Measurements from ENCODE around the gene FAM32A. TPM values are rescaled to one million over a fixed set of nuclear protein-coding genes. Genes with fewer than 3 reads are reported as not detected.
A peak's percentile ranks its signal among the peaks of the same experiment; 100 is the strongest.

The FAM32A gene
- total RNA-seq, 1 donor from 2014 or later = 38.8 TPM

GRCh38 chr19:16233836-16234551 lies 48.8 kb downstream of the FAM32A start:
- DNase-seq (no peak), ATAC-seq (no peak)
- intact Hi-C loops (cut with micrococcal nuclease) = no loop called here

DNA sequence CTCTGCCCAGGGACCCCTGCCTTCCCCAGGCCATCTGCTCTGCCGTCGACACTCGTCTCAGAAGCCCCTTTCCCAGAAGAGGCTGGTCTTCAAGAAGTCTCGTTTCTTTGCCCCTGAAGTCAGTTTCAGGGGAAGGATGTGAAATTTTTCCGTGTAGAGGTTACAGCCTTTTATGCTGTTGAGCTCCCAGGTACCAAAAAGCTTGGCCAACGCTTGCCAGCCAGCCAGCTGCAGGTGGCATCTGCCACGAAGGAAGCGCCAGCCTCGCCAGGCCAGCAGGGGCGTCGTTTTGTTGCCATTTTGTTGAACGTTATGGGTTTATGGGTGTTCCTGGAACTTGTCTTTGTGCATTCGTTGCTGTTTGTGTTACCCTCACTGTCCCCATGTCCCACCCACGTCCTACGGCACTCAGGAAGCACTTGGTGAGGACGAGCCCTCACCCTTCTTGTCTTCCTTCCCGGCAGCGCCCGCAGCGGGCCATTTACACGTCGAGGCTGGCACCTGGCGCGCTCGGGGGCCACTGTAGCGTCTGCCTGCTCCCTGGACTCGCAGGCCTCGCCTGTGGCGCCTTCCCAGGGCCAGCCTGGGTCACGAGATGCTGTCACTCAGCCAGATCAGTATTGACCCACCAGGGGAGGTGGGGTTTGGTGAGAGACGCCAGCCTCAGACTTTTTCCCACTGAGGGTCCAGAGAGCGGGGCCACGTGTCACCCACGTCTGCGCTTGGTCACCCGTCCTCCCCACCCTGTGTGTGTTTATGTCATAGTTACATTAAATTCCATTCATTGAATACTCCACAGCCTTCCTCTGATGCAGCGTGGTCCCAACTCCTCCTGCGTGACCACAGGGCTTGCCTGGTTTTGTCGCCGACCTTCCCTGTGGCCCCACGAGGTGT lies 49.6 kb downstream of the FAM32A start:
- DNase-seq = no peak

DNA sequence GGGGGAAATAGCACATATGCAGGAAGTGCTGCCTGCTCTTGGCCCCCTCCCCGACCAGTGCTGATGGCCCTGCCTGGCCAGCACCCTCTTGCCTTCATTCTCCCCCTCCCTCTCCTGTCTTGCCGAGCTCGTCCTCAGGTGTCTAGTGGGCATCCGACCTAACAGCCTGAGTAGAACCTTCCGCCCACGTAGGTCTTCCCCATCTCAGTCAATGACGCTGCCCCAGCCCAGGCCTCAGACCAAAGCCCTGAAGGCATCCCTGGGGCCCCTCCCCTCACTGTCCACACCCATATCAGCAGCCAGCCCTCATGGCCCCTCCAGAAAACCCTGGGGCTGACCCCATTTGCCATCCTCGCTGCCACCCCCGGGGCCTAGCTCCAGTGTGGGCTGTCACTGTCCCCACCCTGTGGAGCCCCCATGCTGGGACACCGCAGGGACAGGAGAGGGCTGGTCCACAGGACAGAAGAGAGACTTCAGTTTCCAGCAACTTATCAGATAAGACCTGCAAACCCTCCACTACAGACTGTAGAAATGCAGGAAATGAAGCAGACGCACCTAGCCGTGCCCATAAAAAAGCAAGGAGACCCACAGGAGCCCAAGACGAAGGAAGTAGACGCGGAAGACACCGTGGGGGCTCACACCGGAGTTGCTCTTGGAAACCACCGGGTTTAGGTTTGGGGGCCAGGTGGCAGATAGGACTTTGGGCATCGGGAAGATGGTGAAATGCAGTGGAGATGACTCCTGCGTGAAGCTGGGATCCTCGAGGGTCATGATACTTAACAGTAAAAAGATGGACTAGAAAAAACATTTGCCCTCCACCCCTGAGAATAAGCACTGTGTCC lies 50.8 kb downstream of the FAM32A start:
- peak; percentile 10 for ATAC-seq
- intact Hi-C loops (cut with micrococcal nuclease) = no loop called here
- no peak for DNase-seq

More for the DNA sequence above, 49.6 kb downstream of the FAM32A start:
- intact Hi-C loops (cut with micrococcal nuclease) = no loop called here
- ATAC-seq = no peak

Other genes with a start within 250 kb of the FAM32A start
- gene OR10H4, start 236.4 kb upstream of the FAM32A start, total RNA-seq = not detected
- 72.6 TPM for gene TPM4, start 108.9 kb upstream of the FAM32A start, total RNA-seq
- gene RAB8A, start 73.5 kb upstream of the FAM32A start, total RNA-seq = 16.4 TPM
- 0.37 TPM for gene HSH2D, start 41.7 kb upstream of the FAM32A start, total RNA-seq
- not detected for gene CIB3, start 11.9 kb upstream of the FAM32A start, total RNA-seq
- 39.1 TPM for gene AP1M1, start 12.5 kb downstream of the FAM32A start, total RNA-seq
- gene KLF2, start 139.4 kb downstream of the FAM32A start, total RNA-seq = 72.1 TPM